Left lobe of liver (tissue), 2 donors: Measurements from ENCODE around the gene UMAD1. TPM values are rescaled to one million over a fixed set of nuclear protein-coding genes. Genes with fewer than 3 reads are reported as not detected.

Experiments
- ATAC-seq: fragments of 200-7000 bp; cut with Tn5 transposase; one replicate; pipeline ENCODE4 v1.9.1; 2020; ENCODE audit warnings: mild to moderate bottlenecking, moderate library complexity
- DNase-seq: peaks from one replicate; pipeline ENCODE4 v3.0.0-alpha.2; 2020; ENCODE audit warnings: low spot score
- total RNA-seq: library from RNA; stranded (reverse); gene quantifications from one replicate; pipeline ENCODE4 v1.2.1, GENCODE V29; 2021
- donor health status: DM: no; HTN: no; CAD: no; lungs with moderate emphysema.
- donor health status: DM: no; HTN: yes; CAD: no.

UMAD1 gene
- total RNA-seq, 1 donor from 2014 or later: 7.8 TPM

- DNase-seq (no peak), ATAC-seq (peak; percentile 69)
Observed at GRCh38 chr7:7761340-7761973, 120.9 kb downstream of the UMAD1 start.

GRCh38 chr7:7761974-7762779, 121.6 kb downstream of the UMAD1 start:
- peak; percentile 85 for ATAC-seq
- no peak for DNase-seq

- ATAC-seq: no peak
- no peak for DNase-seq
Observed at GRCh38 chr7:7764520-7765396, 124.2 kb downstream of the UMAD1 start.

DNA sequence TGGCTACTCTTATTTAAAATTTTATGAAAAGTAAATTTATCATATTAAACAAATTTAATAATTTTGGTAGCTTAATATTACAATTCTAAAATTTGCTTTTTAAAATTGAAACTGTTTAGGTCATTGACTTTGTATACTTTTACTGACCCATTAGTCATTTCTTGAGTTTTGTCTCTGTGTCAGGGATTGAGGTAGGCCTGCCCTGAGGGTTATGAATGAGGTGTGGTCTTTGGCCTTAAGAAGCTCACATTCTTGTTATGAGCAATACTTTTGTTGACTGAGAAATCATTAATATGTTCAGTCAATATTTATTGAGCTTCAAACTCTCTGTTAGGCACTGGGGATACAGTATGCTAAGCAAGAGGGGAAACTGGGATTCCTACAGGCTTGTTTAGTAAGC, 124.9 kb downstream of the UMAD1 start:
- ATAC-seq (no peak), DNase-seq (no peak)

DNA sequence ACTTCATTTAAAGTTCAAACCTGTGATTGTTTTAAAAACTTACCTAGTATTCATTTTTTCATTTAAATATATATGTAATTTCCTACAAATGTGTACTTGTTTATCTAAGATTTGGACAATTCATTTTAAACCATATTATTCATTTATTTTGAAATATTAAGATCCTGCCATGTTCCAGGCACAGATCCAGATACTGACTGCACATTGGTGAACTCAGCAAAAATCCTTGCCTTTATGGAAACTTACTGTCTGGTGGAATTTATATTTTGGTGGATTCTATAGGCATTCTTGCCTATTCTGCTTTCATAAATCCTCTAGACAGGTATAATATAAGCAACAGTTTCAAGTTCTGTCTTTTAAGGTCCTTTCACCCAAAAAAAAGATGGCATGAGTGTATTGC, 126.1 kb downstream of the UMAD1 start:
- ATAC-seq (no peak), DNase-seq (no peak)

- DNase-seq (no peak), ATAC-seq (no peak)
Observed at GRCh38 chr7:7768977-7769709, 128.6 kb downstream of the UMAD1 start.

DNA sequence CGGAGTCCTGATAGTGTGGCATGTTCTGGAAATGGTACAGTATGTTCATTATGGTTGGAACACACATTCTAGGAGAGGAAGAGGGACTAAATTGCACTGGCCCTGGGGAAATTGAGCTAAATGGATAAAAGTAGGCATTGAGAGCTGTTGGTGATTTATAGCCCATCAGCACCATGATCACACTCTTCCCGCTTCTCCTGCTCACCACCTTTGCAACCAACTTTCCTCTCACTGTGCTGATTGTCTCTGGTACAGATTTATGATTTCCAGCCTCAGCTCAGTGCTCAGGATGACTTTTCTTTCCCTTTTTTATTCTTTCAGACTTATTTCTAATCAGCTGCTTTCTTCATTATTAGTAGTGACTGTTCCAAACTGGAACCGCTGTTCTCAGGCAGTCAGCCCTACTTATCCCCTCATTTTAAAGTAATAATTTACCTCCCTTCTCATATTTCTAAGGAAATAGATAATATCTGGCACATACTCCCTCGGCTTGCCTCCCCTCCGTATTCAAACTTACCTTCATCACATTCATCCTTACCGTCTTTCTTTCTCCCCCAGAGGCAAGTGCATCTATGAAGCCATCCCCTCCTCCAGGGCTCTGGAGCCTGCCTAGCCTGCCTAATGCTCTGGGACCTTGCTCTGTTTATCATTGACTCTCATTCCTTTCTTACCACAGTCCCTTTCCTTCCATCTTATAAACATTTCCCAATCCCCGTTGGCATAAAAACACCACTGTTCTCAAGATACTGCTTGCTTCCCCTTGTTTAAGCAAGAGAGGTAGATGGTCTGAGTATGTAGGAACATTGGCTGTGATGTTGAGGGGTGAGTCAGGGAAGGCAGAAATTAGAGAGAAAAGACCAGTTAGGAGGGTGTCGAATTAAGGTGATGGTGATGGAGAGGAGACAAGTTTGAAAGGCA, 129.4 kb downstream of the UMAD1 start:
- DNase-seq: no peak
- no peak for ATAC-seq

DNA sequence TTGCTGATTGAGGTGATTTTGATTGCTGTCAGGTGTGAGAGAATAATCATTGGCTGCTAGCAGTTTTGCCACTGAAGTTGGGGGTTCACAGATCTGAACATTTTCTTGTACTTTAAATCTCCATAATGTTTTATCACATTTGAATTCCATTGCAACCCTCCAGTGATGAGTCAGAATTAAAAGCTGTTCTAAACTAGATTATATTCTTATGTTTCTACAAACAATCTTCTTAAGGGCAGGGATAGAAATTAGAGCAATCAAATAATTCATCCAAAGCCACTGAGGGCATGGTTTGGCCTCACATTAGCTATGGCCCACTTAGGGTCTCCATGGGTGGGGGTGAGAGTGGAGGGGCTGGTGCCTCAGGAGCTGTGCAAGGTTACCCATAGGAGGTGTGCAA, 130.9 kb downstream of the UMAD1 start:
- DNase-seq (no peak), ATAC-seq (no peak)

- no peak for ATAC-seq
Observed at GRCh38 chr7:7772397-7772821, 131.9 kb downstream of the UMAD1 start.

GRCh38 chr7:7773334-7774309, 133.1 kb downstream of the UMAD1 start:
- ATAC-seq (no peak), DNase-seq (no peak)

More at GRCh38 chr7:7772397-7772821, 131.9 kb downstream of the UMAD1 start:
- no peak for DNase-seq

- no peak for DNase-seq
- no peak for ATAC-seq
Observed at GRCh38 chr7:7779888-7780287, 139.3 kb downstream of the UMAD1 start.

DNA sequence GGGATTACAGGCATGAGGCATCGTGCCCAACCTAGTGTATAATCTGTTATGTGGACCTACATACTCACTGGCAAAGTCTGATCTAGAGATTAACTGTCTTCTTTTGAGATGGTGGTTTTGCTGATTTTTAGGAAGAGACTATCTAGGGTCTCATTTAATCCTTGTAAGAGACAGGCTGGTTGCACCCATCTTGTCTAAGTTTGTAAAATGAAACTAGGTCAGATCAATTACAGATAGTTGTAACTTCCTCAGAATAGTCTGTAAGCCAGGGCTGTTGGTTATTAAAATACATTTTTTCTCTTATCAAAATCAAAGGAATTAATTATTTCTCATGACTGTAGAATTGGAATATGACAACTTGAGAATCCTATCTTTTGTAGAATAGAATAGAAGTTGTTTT, 142.4 kb downstream of the UMAD1 start:
- no peak for ATAC-seq
- no peak for DNase-seq

- DNase-seq (no peak), ATAC-seq (no peak)
Observed at GRCh38 chr7:7785344-7785973, 144.9 kb downstream of the UMAD1 start.

- no peak for ATAC-seq
- no peak for DNase-seq
Observed at GRCh38 chr7:7786595-7786994, 146.0 kb downstream of the UMAD1 start.

GRCh38 chr7:7789551-7789988, 149.0 kb downstream of the UMAD1 start:
- ATAC-seq (no peak), DNase-seq (no peak)

DNA sequence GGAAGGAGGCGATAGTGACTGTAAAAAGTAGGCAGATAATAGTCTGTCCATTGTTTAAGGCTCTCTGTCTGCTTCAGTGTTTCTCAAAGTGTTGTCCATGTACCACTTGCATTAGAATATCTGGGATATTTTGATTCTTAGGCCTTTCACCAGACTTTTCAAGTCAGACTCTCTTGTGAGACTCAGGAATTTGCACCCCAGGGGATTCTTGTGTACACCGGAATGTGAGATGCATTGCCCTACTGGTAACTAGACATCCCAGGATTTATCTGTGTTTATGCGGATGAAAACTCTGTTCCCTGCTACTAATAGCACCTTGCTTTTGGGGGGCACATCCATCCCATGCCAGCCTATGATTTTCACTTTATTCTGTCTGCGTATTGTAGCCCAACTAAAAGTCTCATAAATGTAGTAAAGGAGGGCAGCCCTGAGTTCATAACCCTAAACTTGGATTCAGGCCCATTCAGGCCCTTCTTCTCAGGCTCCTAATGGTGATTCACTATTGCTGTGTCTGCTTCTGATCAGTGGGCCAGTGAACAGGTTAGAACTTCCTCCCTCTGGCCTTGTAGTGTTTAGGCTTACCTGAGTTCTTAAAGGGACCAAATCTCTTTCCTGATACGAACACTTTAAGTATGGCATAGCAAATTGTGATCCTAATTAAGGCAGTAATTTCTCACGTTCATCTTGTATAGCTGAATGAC, 149.6 kb downstream of the UMAD1 start:
- DNase-seq (no peak), ATAC-seq (no peak)

GRCh38 chr7:7791523-7791922, 151.0 kb downstream of the UMAD1 start:
- DNase-seq (no peak), ATAC-seq (no peak)
